ENCODE measurements around the gene OLFML2A.

DNA sequence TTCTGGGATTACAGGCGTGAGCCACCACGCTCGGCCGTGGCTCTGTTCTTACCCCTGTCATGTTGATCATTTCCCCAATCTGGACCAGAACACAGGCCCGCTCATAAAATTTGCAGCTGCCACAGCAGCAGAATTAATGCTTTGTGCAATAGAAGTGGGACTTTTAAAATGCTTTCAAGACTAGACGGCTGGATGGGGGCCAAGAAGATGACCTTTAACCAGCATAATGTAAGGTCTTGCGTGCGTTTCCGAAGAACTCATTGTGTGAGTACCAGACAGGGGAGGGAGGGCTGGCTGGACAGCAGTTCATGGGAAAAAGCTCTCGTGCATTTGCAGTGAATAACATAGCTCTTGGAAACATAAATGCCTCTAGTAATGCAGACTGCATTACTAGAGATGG lies 72.9 kb downstream of the OLFML2A start:
- TF ChIP-seq EZH2 (IDR thresholded peaks at IDR 0.05; ENCODE audit: insufficient read depth, poor library complexity, severe bottlenecking) (no peak), EZH2phosphoT487 (IDR thresholded peaks at IDR 0.05; ENCODE audit: insufficient read depth, low read depth) (no peak)
